ENCODE data around the gene FARSA. TPM values are rescaled to one million over a fixed set of nuclear protein-coding genes. Genes with fewer than 3 reads are reported as not detected.
A peak's percentile ranks its signal among the peaks of the same experiment; 100 is the strongest.

The FARSA gene
- total and polyA plus RNA-seq, 2 of the 13 experiments (the other 11 are each of a cell fraction or from before 2014, with no cell fraction given): 25.9 to 72.0 TPM

DNA sequence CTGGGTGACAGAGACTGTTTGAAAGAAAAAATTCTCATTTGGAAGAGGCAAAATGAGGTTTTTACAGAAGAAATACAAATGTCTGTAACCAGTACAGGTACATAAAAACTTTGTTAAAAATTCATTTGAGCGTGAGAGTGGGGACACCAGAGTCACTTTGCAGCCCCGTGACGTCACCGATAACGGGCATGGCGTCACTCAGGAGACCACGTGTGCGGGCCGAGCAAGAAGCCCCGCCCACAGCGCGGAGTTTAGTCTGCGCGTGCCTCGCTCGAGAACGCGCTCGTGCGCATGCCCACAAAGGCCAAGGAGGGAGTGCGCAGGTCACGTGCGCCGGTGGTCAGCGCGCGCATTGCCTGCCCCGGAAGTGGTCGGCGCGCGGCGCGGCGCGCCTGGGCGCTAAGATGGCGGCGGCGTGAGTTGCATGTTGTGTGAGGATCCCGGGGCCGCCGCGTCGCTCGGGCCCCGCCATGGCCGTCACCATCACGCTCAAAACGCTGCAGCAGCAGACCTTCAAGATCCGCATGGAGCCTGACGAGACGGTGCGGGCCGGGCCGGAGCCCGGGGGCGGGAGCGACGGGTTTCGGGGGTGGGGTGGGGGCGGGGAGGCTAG, 12.1 kb upstream of the FARSA start, which contains the start of gene RAD23A (continued):
- TF ChIP-seq FOXM1 (CRISPR knock-in tag; IDR thresholded peaks at IDR 0.05) (no peak), ZMYM2 (CRISPR knock-in tag; IDR thresholded peaks at IDR 0.05) (peak; percentile 81; the same call in 1 of the 2 replicates), KLF16 (CRISPR knock-in tag; IDR thresholded peaks at IDR 0.05) (peak in 1 of 2 experiments; percentile 82; a peak in 1 of 4 replicates), NCOA1 (CRISPR knock-in tag; IDR thresholded peaks at IDR 0.05) (0 out of 2 replicates have a peak, but pooled peaks have one; percentile 29), ZNF282 (IDR thresholded peaks at IDR 0.05; ENCODE audit: partially characterized antibody) (no peak), ZFY (CRISPR knock-in tag; IDR thresholded peaks at IDR 0.05) (peak; percentile 79), SIN3B (IDR thresholded peaks at IDR 0.05; ENCODE audit: low read length) (0 out of 2 replicates have a peak, but pooled peaks have one; percentile 23), SNAPC2 (CRISPR knock-in tag; IDR thresholded peaks at IDR 0.05) (no peak), FLYWCH1 (CRISPR knock-in tag; IDR thresholded peaks at IDR 0.05) (no peak), ZNF782 (CRISPR knock-in tag; IDR thresholded peaks at IDR 0.05; ENCODE audit: borderline replicate concordance) (no peak), ZNF780A (CRISPR knock-in tag; IDR thresholded peaks at IDR 0.05) (no peak), ZNF180 (CRISPR knock-in tag; IDR thresholded peaks at IDR 0.05; ENCODE audit: borderline replicate concordance, low read depth) (0 out of 2 replicates have a peak, but pooled peaks have one; percentile 43), ZNF652 (CRISPR knock-in tag; IDR thresholded peaks at IDR 0.05; ENCODE audit: borderline replicate concordance, low read depth) (no peak), ZNF629 (CRISPR knock-in tag; conservative IDR thresholded peaks at IDR 0.05) (0 out of 2 replicates have a peak, but pooled peaks have one; percentile 27), SMAD9 (CRISPR knock-in tag; IDR thresholded peaks at IDR 0.05) (no peak), ZNF207 (IDR thresholded peaks at IDR 0.05; ENCODE audit: borderline replicate concordance) (no peak)
- TF ChIP-seq, protein P1, sequence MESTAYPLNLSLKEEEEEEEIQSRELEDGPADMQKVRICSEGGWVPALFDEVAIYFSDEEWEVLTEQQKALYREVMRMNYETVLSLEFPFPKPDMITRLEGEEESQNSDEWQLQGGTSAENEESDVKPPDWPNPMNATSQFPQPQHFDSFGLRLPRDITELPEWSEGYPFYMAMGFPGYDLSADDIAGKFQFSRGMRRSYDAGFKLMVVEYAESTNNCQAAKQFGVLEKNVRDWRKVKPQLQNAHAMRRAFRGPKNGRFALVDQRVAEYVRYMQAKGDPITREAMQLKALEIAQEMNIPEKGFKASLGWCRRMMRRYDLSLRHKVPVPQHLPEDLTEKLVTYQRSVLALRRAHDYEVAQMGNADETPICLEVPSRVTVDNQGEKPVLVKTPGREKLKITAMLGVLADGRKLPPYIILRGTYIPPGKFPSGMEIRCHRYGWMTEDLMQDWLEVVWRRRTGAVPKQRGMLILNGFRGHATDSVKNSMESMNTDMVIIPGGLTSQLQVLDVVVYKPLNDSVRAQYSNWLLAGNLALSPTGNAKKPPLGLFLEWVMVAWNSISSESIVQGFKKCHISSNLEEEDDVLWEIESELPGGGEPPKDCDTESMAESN (CRISPR knock-in tag; conservative IDR thresholded peaks at IDR 0.05): peak; percentile 95
- TF ChIP-seq, protein P2, sequence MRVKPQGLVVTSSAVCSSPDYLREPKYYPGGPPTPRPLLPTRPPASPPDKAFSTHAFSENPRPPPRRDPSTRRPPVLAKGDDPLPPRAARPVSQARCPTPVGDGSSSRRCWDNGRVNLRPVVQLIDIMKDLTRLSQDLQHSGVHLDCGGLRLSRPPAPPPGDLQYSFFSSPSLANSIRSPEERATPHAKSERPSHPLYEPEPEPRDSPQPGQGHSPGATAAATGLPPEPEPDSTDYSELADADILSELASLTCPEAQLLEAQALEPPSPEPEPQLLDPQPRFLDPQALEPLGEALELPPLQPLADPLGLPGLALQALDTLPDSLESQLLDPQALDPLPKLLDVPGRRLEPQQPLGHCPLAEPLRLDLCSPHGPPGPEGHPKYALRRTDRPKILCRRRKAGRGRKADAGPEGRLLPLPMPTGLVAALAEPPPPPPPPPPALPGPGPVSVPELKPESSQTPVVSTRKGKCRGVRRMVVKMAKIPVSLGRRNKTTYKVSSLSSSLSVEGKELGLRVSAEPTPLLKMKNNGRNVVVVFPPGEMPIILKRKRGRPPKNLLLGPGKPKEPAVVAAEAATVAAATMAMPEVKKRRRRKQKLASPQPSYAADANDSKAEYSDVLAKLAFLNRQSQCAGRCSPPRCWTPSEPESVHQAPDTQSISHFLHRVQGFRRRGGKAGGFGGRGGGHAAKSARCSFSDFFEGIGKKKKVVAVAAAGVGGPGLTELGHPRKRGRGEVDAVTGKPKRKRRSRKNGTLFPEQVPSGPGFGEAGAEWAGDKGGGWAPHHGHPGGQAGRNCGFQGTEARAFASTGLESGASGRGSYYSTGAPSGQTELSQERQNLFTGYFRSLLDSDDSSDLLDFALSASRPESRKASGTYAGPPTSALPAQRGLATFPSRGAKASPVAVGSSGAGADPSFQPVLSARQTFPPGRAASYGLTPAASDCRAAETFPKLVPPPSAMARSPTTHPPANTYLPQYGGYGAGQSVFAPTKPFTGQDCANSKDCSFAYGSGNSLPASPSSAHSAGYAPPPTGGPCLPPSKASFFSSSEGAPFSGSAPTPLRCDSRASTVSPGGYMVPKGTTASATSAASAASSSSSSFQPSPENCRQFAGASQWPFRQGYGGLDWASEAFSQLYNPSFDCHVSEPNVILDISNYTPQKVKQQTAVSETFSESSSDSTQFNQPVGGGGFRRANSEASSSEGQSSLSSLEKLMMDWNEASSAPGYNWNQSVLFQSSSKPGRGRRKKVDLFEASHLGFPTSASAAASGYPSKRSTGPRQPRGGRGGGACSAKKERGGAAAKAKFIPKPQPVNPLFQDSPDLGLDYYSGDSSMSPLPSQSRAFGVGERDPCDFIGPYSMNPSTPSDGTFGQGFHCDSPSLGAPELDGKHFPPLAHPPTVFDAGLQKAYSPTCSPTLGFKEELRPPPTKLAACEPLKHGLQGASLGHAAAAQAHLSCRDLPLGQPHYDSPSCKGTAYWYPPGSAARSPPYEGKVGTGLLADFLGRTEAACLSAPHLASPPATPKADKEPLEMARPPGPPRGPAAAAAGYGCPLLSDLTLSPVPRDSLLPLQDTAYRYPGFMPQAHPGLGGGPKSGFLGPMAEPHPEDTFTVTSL (CRISPR knock-in tag; IDR thresholded peaks at IDR 0.05; ENCODE audit: borderline replicate concordance): peak; percentile 51
- TF ChIP-seq, protein P3, sequence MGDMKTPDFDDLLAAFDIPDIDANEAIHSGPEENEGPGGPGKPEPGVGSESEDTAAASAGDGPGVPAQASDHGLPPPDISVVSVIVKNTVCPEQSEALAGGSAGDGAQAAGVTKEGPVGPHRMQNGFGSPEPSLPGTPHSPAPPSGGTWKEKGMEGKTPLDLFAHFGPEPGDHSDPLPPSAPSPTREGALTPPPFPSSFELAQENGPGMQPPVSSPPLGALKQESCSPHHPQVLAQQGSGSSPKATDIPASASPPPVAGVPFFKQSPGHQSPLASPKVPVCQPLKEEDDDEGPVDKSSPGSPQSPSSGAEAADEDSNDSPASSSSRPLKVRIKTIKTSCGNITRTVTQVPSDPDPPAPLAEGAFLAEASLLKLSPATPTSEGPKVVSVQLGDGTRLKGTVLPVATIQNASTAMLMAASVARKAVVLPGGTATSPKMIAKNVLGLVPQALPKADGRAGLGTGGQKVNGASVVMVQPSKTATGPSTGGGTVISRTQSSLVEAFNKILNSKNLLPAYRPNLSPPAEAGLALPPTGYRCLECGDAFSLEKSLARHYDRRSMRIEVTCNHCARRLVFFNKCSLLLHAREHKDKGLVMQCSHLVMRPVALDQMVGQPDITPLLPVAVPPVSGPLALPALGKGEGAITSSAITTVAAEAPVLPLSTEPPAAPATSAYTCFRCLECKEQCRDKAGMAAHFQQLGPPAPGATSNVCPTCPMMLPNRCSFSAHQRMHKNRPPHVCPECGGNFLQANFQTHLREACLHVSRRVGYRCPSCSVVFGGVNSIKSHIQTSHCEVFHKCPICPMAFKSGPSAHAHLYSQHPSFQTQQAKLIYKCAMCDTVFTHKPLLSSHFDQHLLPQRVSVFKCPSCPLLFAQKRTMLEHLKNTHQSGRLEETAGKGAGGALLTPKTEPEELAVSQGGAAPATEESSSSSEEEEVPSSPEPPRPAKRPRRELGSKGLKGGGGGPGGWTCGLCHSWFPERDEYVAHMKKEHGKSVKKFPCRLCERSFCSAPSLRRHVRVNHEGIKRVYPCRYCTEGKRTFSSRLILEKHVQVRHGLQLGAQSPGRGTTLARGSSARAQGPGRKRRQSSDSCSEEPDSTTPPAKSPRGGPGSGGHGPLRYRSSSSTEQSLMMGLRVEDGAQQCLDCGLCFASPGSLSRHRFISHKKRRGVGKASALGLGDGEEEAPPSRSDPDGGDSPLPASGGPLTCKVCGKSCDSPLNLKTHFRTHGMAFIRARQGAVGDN (CRISPR knock-in tag; IDR thresholded peaks at IDR 0.05): peak; percentile 93

Data from HepG2 (cell line).